Endothelial cell of umbilical vein (primary cell): Measurements from ENCODE around the gene BHLHE23. TPM values are rescaled to one million over a fixed set of nuclear protein-coding genes. Genes with fewer than 3 reads are reported as not detected.

ENCODE experiments used
- BruUV-seq: library from RNA; stranded (reverse); fragments of 400-500 nt; replicated peaks from 2 replicates; lab custom pipeline; 2021; lab: Mats Ljungman, UMichigan
- CTCF ChIA-PET: fragments of 300-600, 350-600 bp; sonication (Branson Sonifier 250); formaldehyde crosslinking; loops from one replicate; lab custom pipeline; 2021; ENCODE audit warnings: antibody characterized with exemption, inconsistent platforms; lab: Charles Lee
- POLR2A ChIA-PET: fragments of 300-600, 350-600 bp; sonication (Branson Sonifier 250); formaldehyde crosslinking; loops from one replicate; lab custom pipeline; 2021; ENCODE audit warnings: antibody characterized with exemption, inconsistent platforms; lab: Charles Lee
- DNase-seq: peaks from one replicate; pipeline ENCODE4 v3.0.0-alpha.2; 2011; ENCODE audit warnings: low read depth, low spot score
- FAIRE-seq: peaks from 2 replicates; lab custom pipeline; 2011; peaks lifted over from hg19 to GRCh38; lab: Jason Lieb, UNC
- H2AFZ ChIP-seq: 2 replicates; pipeline ENCODE4 v1.6.0; 2012; ENCODE audit warnings: low read depth, low read length, control low read depth, inconsistent platforms
- H3K27ac ChIP-seq: 2 replicates; pipeline ENCODE4 v1.5.1; 2011; ENCODE audit warnings: low read depth, mild to moderate bottlenecking, control low read depth, low read length, moderate library complexity; ENCODE audit not compliant: insufficient read depth
- H3K27me3 ChIP-seq, 2 experiments: 2 replicates each; pipeline versions ENCODE4 v1.6.0 to v1.6.1; 2011; ENCODE audit warnings: low read length in 2 of 2, mixed read lengths in 1 of 2; ENCODE audit not compliant: control insufficient read depth in 2 of 2, insufficient read depth in 2 of 2
- H3K36me3 ChIP-seq, 2 experiments: 2 replicates in 1 of 2; 3 replicates in 1 of 2; pipeline ENCODE4 v1.5.1; 2011; ENCODE audit warnings: low read length in 2 of 2, mild to moderate bottlenecking in 1 of 2, moderate library complexity in 1 of 2; ENCODE audit not compliant: control insufficient read depth in 2 of 2, insufficient read depth in 2 of 2; ENCODE audit errors: extremely low read depth in 1 of 2
- H3K4me1 ChIP-seq: 3 replicates; pipeline ENCODE4 v1.5.1; 2011; ENCODE audit warnings: mild to moderate bottlenecking, low read length; ENCODE audit not compliant: control insufficient read depth, insufficient read depth; ENCODE audit errors: extremely low read depth
- H3K4me2 ChIP-seq: 2 replicates; pipeline ENCODE4 v1.6.1; 2011; ENCODE audit warnings: low read length, control low read depth, mixed read lengths; ENCODE audit not compliant: insufficient read depth
- H3K4me3 ChIP-seq, 3 experiments: fragments of 200-600 bp in 1 of 3; sonication (generic), shearing (Covaris generic) in 1 of 3; replicated peaks in 1 of 3; 2 replicates each; pipeline ENCODE4 v1.5.1; 2011 to 2016; ENCODE audit warnings: control low read depth in 3 of 3, low read length in 3 of 3, mild to moderate bottlenecking in 2 of 3, inconsistent platforms in 1 of 3, low read depth in 1 of 3, moderate library complexity in 1 of 3; ENCODE audit not compliant: insufficient read depth in 1 of 3
- H3K79me2 ChIP-seq: 2 replicates; pipeline ENCODE4 v1.6.0; 2012; ENCODE audit warnings: low read length, inconsistent platforms; ENCODE audit not compliant: control insufficient read depth, insufficient read depth
- H3K9ac ChIP-seq: replicated peaks from 2 replicates; pipeline ENCODE3; 2011; ENCODE audit warnings: low read length, control low read depth; ENCODE audit not compliant: insufficient read depth; ENCODE audit errors: extremely low read depth
- H3K9me1 ChIP-seq: replicated peaks from 3 replicates; pipeline ENCODE4 v1.6.0; 2011; ENCODE audit warnings: mild to moderate bottlenecking, low read length; ENCODE audit not compliant: control insufficient read depth, insufficient read depth; ENCODE audit errors: extremely low read depth
- H3K9me3 ChIP-seq: replicated peaks from 2 replicates; pipeline ENCODE4 v1.5.1; 2012; ENCODE audit warnings: low read length, inconsistent platforms; ENCODE audit not compliant: control insufficient read depth, insufficient read depth
- H4K20me1 ChIP-seq: replicated peaks from 2 replicates; pipeline ENCODE3; 2011; ENCODE audit warnings: mild to moderate bottlenecking, low read length; ENCODE audit not compliant: control insufficient read depth, insufficient read depth; ENCODE audit errors: extremely low read depth
- EZH2 ChIP-seq: IDR thresholded peaks from 2 replicates; pipeline ENCODE4 v1.6.1; 2012; ENCODE audit warnings: borderline replicate concordance, low read depth, mild to moderate bottlenecking, moderate library complexity, low read length, inconsistent platforms; ENCODE audit not compliant: severe bottlenecking
- FOS ChIP-seq: IDR thresholded peaks from 2 replicates; pipeline ENCODE4 v1.6.1; 2011; ENCODE audit warnings: mild to moderate bottlenecking, low read length, moderate library complexity, borderline replicate concordance; ENCODE audit not compliant: insufficient read depth
- GATA2 ChIP-seq: IDR thresholded peaks from 2 replicates; pipeline ENCODE4 v1.7.0; 2011; ENCODE audit warnings: low read depth, mild to moderate bottlenecking, moderate library complexity, mixed read lengths, low read length; ENCODE audit not compliant: insufficient read length, insufficient read depth
- dilution Hi-C: fragments of 300-500 bp; cut with MboI; formaldehyde crosslinking; loops from one replicate; pipeline ENCODE4 v1.15.0; 2019; ENCODE audit warnings: low sequenced_read_pairs; ENCODE audit not compliant: extremely low pct_ligation_motif_present
- intact Hi-C: fragments of 100-400 bp; cut with micrococcal nuclease; formaldehyde crosslinking; loops from one replicate; pipeline ENCODE4 v1.10.0; 2022
- polyA plus RNA-seq, 4 experiments: library from polyadenylated mRNA; depleted of rRNA in 3 of 4; stranded (reverse) in 3 of 4; unstranded in 1 of 4; fragments of >200 nt; gene quantifications; 2 replicates each; pipeline versions ENCODE4 v1.2.1 to v1.2.3, GENCODE V29; 2011 to 2012; ENCODE audit warnings: missing spikeins in 1 of 4
- total RNA-seq: library from RNA; stranded (reverse); gene quantifications from 2 replicates; pipeline ENCODE4 v1.2.3, GENCODE V29; 2021
- TF ChIP-seq, protein P1 (sequence below), 2 donors: IDR thresholded peaks; 1 replicate in 1 of 2; 2 replicates in 1 of 2; pipeline ENCODE4 v1.5.1; 2011; ENCODE audit warnings: low read length in 2 of 2, mild to moderate bottlenecking in 2 of 2, moderate library complexity in 2 of 2, control low read depth in 1 of 2, inconsistent platforms in 1 of 2, low read depth in 1 of 2; ENCODE audit not compliant: insufficient read depth in 1 of 2; ENCODE audit errors: extremely low read depth in 1 of 2

The BHLHE23 gene
- total and polyA plus RNA-seq, 2 donors (not counting 3 experiments of a cell fraction or from before 2014, with no cell fraction given): not detected

DNA sequence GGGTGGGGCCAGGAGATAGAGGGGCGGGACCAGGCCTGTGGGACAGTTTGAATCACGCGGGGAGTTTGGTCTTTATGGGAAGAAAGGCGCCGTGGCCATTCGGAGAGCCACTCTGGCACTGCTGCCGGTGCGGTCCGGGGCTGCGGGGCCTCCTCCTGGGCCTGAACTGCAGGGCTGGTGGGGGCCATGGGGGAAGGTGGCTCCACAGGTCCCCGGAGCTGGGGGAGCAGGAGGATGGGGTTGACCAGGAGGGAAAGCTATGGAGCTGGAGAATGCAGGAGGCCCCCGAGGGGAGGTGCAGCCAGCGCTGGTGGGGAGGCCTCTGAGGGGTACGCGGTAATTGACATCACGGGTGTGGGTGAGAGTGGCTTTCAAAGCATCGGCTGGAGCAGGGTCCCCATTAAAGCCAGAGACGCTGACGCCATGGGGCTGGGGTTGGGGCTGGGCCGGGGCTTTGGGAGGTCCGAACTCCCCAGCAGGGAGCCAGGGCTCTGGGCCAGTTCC lies 1.8 kb upstream of the BHLHE23 start:
- H3K4me3 ChIP-seq: no peak overlapping the region
- ChIA-PET POLR2A (no interaction called here), CTCF (interaction anchor here (0.6 to 1.8 kb wide), 26 partner anchors 10 to 320 kb away, joined by 3 to 38 read pairs (median 4); partner anchors contain the start of gene GID8)
- dilution Hi-C loops (no loop called here), intact Hi-C loops (loop anchor here (1.0 kb wide), 2 partner anchors 36 to 135 kb away; no protein-coding TSS in a partner anchor)
- DNase-seq (no peak), FAIRE-seq (no peak)
- TF ChIP-seq GATA2: no peak
- TF ChIP-seq, protein P1, sequence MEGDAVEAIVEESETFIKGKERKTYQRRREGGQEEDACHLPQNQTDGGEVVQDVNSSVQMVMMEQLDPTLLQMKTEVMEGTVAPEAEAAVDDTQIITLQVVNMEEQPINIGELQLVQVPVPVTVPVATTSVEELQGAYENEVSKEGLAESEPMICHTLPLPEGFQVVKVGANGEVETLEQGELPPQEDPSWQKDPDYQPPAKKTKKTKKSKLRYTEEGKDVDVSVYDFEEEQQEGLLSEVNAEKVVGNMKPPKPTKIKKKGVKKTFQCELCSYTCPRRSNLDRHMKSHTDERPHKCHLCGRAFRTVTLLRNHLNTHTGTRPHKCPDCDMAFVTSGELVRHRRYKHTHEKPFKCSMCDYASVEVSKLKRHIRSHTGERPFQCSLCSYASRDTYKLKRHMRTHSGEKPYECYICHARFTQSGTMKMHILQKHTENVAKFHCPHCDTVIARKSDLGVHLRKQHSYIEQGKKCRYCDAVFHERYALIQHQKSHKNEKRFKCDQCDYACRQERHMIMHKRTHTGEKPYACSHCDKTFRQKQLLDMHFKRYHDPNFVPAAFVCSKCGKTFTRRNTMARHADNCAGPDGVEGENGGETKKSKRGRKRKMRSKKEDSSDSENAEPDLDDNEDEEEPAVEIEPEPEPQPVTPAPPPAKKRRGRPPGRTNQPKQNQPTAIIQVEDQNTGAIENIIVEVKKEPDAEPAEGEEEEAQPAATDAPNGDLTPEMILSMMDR (IDR thresholded peaks at IDR 0.05; ENCODE audit: extremely low read depth in 1 of 2, insufficient read depth in 1 of 2, low read depth in 1 of 2, low read length in 2 of 2): no peak
- no peak overlapping the region for H2AFZ ChIP-seq
- H3K9me1 ChIP-seq: no peaks in the 10 kb centered on the region
- BruUV-seq: no TSS peak
- no peaks in the 10 kb centered on the region for H3K4me1 ChIP-seq
- no peaks in the 10 kb centered on the region for H3K79me2 ChIP-seq
- H3K9me3 ChIP-seq: no peaks in the 10 kb centered on the region
- H4K20me1 ChIP-seq: no peaks in the 10 kb centered on the region
- no peak overlapping the region for H3K4me2 ChIP-seq
- peaks cover 62 to 78% of the 10 kb centered on the region in 2 experiments for H3K27me3 ChIP-seq
- no peak overlapping the region for H3K9ac ChIP-seq
- no peak overlapping the region for H3K27ac ChIP-seq
- no peaks in the 10 kb centered on the region for H3K36me3 ChIP-seq

DNA sequence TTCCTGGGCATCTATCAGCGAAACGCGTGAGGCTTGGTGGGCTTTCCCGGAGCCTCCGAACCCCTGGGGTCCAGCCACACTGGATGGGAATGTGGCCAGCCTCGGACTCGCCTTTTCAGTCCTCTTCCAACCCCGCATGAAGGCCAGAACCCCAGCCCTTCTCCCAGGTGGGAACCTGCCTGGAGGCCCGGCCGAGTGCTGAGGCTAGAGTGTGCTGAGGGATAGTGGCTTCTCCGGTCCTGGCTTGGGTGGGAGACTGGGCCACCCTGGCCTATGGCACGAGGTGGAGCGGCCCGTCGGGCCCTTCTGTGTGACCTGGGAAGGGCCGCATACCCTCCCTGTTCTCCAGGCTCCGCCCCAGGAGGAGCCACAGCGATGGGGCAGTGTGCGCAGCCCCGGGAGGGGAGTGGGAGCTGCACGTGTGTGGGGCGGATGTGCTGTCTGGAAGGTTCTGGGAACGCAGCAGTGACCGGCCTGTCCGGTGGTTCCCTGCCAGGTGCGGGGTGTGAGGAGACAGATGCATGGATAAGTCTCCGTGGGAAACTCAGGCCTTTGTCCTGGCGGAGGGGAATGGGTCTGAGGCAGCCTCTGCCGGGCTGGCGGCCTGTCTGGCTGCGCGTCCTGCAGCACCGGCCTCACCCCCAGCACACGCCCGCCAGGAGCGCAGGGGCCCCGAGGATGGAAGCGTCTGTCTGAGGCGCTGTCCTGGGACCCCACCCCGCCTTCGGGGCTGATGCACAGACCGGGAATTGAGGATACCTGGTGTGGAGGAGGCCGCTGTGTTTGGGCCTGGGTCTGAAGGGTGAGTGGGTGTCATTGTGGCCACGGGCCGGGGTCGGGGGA lies 1.1 kb upstream of the BHLHE23 start:
- POLR2A ChIA-PET: no interaction called here
- dilution Hi-C loops (no loop called here), intact Hi-C loops (no loop called here)
- FAIRE-seq (no peak), DNase-seq (no peak)
- no TSS peak for BruUV-seq
- no peaks in the 10 kb centered on the region for H3K4me1 ChIP-seq
- TF ChIP-seq FOS (no peak), EZH2 (peak; percentile 67)
- peaks cover 66 to 79% of the 10 kb centered on the region in 2 experiments for H3K27me3 ChIP-seq
- H3K27ac ChIP-seq: no peak overlapping the region
- H3K9me3 ChIP-seq: no peaks in the 10 kb centered on the region
- CTCF ChIA-PET: interaction anchor here (1.0 to 1.8 kb wide), 6 partner anchors 14 to 185 kb away, joined by 3 to 35 read pairs (median 8); no protein-coding TSS in a partner anchor
- no peaks in the 10 kb centered on the region for H3K9me1 ChIP-seq
- no peak overlapping the region for H3K4me3 ChIP-seq
- no peak overlapping the region for H2AFZ ChIP-seq
- no peak overlapping the region for H3K4me2 ChIP-seq
- H3K79me2 ChIP-seq: no peaks in the 10 kb centered on the region
- no peak overlapping the region for H3K9ac ChIP-seq
- H4K20me1 ChIP-seq: no peaks in the 10 kb centered on the region
- H3K36me3 ChIP-seq: no peaks in the 10 kb centered on the region
